Caco-2 (cell line): ENCODE data around the gene PARD6G. TPM values are rescaled to one million over a fixed set of nuclear protein-coding genes. Genes with fewer than 3 reads are reported as not detected.

Experiments used
- BruUV-seq: library from RNA; stranded (reverse); fragments of 400-500 nt; replicated peaks from 2 replicates; lab custom pipeline; 2021; lab: Mats Ljungman, UMichigan
- CTCF ChIA-PET: fragments of 300-600 bp; sonication (Branson Sonifier 250); formaldehyde crosslinking; loops from one replicate; lab custom pipeline; 2022; ENCODE audit warnings: antibody characterized with exemption; lab: Charles Lee
- POLR2A ChIA-PET: fragments of 300-600 bp; sonication (Branson Sonifier 250); formaldehyde crosslinking; loops from one replicate; lab custom pipeline; 2022; ENCODE audit warnings: antibody characterized with exemption; lab: Charles Lee
- DNase-seq, 2 experiments: peaks; one replicate each; pipeline versions ENCODE4 v3.0.0 to v3.0.0-alpha.2; 2020 to 2022
- H3K27me3 ChIP-seq: replicated peaks from 2 replicates; pipeline ENCODE4 v1.6.0; 2011; ENCODE audit warnings: low read length; ENCODE audit not compliant: control insufficient read depth, insufficient read depth
- H3K36me3 ChIP-seq: 2 replicates; pipeline ENCODE4 v1.5.1; 2011; ENCODE audit warnings: low read length; ENCODE audit not compliant: control insufficient read depth, insufficient read depth
- H3K4me1 ChIP-seq: fragments of 250-450 bp; sonication (Bioruptor Pico); 2 replicates; pipeline ENCODE4 v1.5.1; 2020; ENCODE audit warnings: mild to moderate bottlenecking
- H3K4me3 ChIP-seq: 2 replicates; pipeline ENCODE4 v1.5.1; 2011; ENCODE audit warnings: low read depth, mild to moderate bottlenecking, control low read depth, low read length
- H3K9me3 ChIP-seq: fragments of 250-450 bp; sonication (Bioruptor Pico); 2 replicates; pipeline ENCODE4 v1.5.1; 2020; ENCODE audit warnings: mild to moderate bottlenecking, moderate library complexity
- H3K27ac Mint-ChIP-seq: one replicate; pipeline ENCODE4 v1.8.0; 2022; ENCODE audit warnings: mixed read lengths; ENCODE audit not compliant: unreplicated experiment
- H3K27me3 Mint-ChIP-seq: one replicate; pipeline ENCODE4 v1.8.0; 2022; ENCODE audit warnings: mixed read lengths; ENCODE audit not compliant: insufficient read depth, unreplicated experiment
- H3K36me3 Mint-ChIP-seq: one replicate; pipeline ENCODE4 v1.8.0; 2022; ENCODE audit warnings: mild to moderate bottlenecking, mixed read lengths; ENCODE audit not compliant: insufficient read depth, unreplicated experiment
- H3K4me1 Mint-ChIP-seq: one replicate; pipeline ENCODE4 v1.8.0; 2022; ENCODE audit warnings: low read depth, mixed read lengths; ENCODE audit not compliant: unreplicated experiment
- H3K4me3 Mint-ChIP-seq: one replicate; pipeline ENCODE4 v1.8.0; 2022; ENCODE audit warnings: mild to moderate bottlenecking, moderate library complexity, mixed read lengths; ENCODE audit not compliant: unreplicated experiment
- H3K9me3 Mint-ChIP-seq: one replicate; pipeline ENCODE4 v1.8.0; 2022; ENCODE audit warnings: mixed read lengths; ENCODE audit not compliant: unreplicated experiment
- intact Hi-C: fragments of 100-400 bp; cut with micrococcal nuclease; formaldehyde crosslinking; loops from one replicate; pipeline ENCODE4 v1.10.0; 2022; ENCODE audit not compliant: unreplicated experiment
- total RNA-seq: library from RNA; stranded (reverse); gene quantifications from 2 replicates; pipeline ENCODE4 v1.2.3, GENCODE V29; 2022
- TF ChIP-seq, protein P1 (sequence below), 2 experiments: fragments of 200-600 bp in 1 of 2; IDR thresholded peaks; 1 replicate in 1 of 2; 2 replicates in 1 of 2; pipeline versions ENCODE4 v1.5.1 to v1.8.0; 2011 to 2022; ENCODE audit warnings: antibody characterized with exemption in 1 of 2, control low read depth in 1 of 2, inconsistent platforms in 1 of 2, low read depth in 1 of 2, low read length in 1 of 2, mild to moderate bottlenecking in 1 of 2, moderate library complexity in 1 of 2; ENCODE audit not compliant: insufficient read depth in 1 of 2, severe bottlenecking in 1 of 2, unreplicated experiment in 1 of 2

The PARD6G gene
- total RNA-seq, 1 experiment from 2014 or later: 1.3 TPM

DNA sequence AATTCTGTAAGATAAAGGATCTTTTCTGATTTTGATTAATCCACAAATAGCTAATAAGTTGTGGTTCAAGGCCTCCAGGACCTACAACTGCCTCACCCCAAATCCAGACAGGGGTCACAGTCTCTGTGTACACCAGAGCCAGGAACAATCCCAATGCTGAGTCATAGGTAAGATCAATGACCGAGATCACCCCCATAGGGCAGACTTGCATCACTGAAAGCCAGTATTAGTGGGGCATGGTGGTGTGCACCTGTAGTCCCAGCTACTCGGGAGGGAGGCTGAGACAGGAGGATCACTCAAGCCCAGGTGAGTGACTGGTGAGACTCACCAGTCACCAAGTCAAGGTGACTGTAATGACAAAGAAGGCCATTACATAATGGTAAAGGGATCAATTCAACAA, 12.9 kb downstream of the PARD6G start:
- intact Hi-C loops: no loop called here
- H3K4me3 ChIP-seq: no peak overlapping the region
- BruUV-seq: no TSS peak
- Mint-ChIP-seq H3K4me3 (no peak overlapping the region), H3K4me1 (no peaks in the 10 kb centered on the region), H3K9me3 (no peaks in the 10 kb centered on the region), H3K36me3 (no peaks in the 10 kb centered on the region), H3K27ac (no peak overlapping the region), H3K27me3 (no peaks in the 10 kb centered on the region)
- DNase-seq: no peak
- TF ChIP-seq, protein P1, sequence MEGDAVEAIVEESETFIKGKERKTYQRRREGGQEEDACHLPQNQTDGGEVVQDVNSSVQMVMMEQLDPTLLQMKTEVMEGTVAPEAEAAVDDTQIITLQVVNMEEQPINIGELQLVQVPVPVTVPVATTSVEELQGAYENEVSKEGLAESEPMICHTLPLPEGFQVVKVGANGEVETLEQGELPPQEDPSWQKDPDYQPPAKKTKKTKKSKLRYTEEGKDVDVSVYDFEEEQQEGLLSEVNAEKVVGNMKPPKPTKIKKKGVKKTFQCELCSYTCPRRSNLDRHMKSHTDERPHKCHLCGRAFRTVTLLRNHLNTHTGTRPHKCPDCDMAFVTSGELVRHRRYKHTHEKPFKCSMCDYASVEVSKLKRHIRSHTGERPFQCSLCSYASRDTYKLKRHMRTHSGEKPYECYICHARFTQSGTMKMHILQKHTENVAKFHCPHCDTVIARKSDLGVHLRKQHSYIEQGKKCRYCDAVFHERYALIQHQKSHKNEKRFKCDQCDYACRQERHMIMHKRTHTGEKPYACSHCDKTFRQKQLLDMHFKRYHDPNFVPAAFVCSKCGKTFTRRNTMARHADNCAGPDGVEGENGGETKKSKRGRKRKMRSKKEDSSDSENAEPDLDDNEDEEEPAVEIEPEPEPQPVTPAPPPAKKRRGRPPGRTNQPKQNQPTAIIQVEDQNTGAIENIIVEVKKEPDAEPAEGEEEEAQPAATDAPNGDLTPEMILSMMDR (IDR thresholded peaks at IDR 0.05; ENCODE audit: insufficient read depth in 1 of 2, low read depth in 1 of 2, low read length in 1 of 2, severe bottlenecking in 1 of 2, unreplicated experiment in 1 of 2): no peak
- no peaks in the 10 kb centered on the region for H3K9me3 ChIP-seq
- ChIA-PET POLR2A (no interaction called here), CTCF (no interaction called here)
- no peaks in the 10 kb centered on the region for H3K36me3 ChIP-seq
- no peaks in the 10 kb centered on the region for H3K4me1 ChIP-seq
- no peaks in the 10 kb centered on the region for H3K27me3 ChIP-seq

GRCh38 chr18:80233899-80234298, 13.4 kb downstream of the PARD6G start:
- H3K27me3 ChIP-seq: no peaks in the 10 kb centered on the region
- Mint-ChIP-seq H3K4me1 (no peaks in the 10 kb centered on the region), H3K36me3 (no peaks in the 10 kb centered on the region), H3K9me3 (no peaks in the 10 kb centered on the region), H3K27ac (no peak overlapping the region), H3K27me3 (no peaks in the 10 kb centered on the region), H3K4me3 (no peak overlapping the region)
- ChIA-PET CTCF (no interaction called here), POLR2A (no interaction called here)
- no peak overlapping the region for H3K4me3 ChIP-seq
- intact Hi-C loops: no loop called here
- TF ChIP-seq, protein P1 (IDR thresholded peaks at IDR 0.05; ENCODE audit: insufficient read depth in 1 of 2, low read depth in 1 of 2, low read length in 1 of 2, severe bottlenecking in 1 of 2, unreplicated experiment in 1 of 2): no peak
- no peak for DNase-seq
- H3K36me3 ChIP-seq: no peaks in the 10 kb centered on the region
- no peaks in the 10 kb centered on the region for H3K9me3 ChIP-seq
- H3K4me1 ChIP-seq: no peaks in the 10 kb centered on the region
- BruUV-seq: no TSS peak

GRCh38 chr18:80233201-80233835, 14.0 kb downstream of the PARD6G start:
- CTCF ChIA-PET: no interaction called here
- H3K9me3 ChIP-seq: no peaks in the 10 kb centered on the region
- no peaks in the 10 kb centered on the region for H3K27me3 Mint-ChIP-seq
- no peaks in the 10 kb centered on the region for H3K27me3 ChIP-seq
- no peaks in the 10 kb centered on the region for H3K36me3 Mint-ChIP-seq
- intact Hi-C loops: no loop called here
- POLR2A ChIA-PET: no interaction called here
- no peak overlapping the region for H3K27ac Mint-ChIP-seq
- no peaks in the 10 kb centered on the region for H3K4me1 Mint-ChIP-seq
- no peak for DNase-seq
- H3K4me3 Mint-ChIP-seq: no peak overlapping the region
- no peak overlapping the region for H3K4me3 ChIP-seq
- H3K9me3 Mint-ChIP-seq: no peaks in the 10 kb centered on the region
- TF ChIP-seq, protein P1 (IDR thresholded peaks at IDR 0.05; ENCODE audit: insufficient read depth in 1 of 2, low read depth in 1 of 2, low read length in 1 of 2, severe bottlenecking in 1 of 2, unreplicated experiment in 1 of 2): no peak
- no peaks in the 10 kb centered on the region for H3K4me1 ChIP-seq
- no TSS peak for BruUV-seq
- no peaks in the 10 kb centered on the region for H3K36me3 ChIP-seq
